Measurements from ENCODE around the gene CALN1. TPM values are rescaled to one million over a fixed set of nuclear protein-coding genes. Genes with fewer than 3 reads are reported as not detected.

Gene CALN1
- total RNA-seq, 1 donor from 2014 or later: 1.9 TPM

DNA sequence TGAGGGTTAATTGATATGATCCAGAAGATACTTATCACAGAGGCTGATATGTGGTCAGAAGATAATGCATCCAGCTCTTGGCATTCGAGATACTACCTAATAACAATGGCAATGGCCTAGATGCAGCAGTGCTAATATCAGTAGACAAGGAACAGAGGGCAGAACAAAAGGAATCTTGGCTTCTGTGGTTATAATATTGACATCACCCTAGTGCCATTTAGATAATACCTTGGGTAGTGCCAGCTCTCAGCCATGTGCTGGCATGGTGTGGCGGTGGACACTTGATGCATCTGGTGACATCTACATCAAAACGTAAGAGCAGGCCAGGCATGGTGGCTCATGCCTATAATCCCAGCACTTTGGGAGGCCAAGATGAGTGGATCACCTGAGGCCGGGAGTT is 101.8 kb downstream of the CALN1 start:
- H3K27me3 Mint-ChIP-seq: peaks cover 20% of the 10 kb centered on the region
- no peaks in the 10 kb centered on the region for H3K4me1 Mint-ChIP-seq (ENCODE audit: unreplicated experiment)
- DNase-seq (ENCODE audit: extremely low spot score, unreplicated experiment): no peak
- no peaks in the 10 kb centered on the region for H3K9me3 Mint-ChIP-seq
- H3K36me3 Mint-ChIP-seq: no peaks in the 10 kb centered on the region
- H3K4me3 Mint-ChIP-seq: no peak overlapping the region
- TF ChIP-seq, protein P1, sequence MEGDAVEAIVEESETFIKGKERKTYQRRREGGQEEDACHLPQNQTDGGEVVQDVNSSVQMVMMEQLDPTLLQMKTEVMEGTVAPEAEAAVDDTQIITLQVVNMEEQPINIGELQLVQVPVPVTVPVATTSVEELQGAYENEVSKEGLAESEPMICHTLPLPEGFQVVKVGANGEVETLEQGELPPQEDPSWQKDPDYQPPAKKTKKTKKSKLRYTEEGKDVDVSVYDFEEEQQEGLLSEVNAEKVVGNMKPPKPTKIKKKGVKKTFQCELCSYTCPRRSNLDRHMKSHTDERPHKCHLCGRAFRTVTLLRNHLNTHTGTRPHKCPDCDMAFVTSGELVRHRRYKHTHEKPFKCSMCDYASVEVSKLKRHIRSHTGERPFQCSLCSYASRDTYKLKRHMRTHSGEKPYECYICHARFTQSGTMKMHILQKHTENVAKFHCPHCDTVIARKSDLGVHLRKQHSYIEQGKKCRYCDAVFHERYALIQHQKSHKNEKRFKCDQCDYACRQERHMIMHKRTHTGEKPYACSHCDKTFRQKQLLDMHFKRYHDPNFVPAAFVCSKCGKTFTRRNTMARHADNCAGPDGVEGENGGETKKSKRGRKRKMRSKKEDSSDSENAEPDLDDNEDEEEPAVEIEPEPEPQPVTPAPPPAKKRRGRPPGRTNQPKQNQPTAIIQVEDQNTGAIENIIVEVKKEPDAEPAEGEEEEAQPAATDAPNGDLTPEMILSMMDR (conservative IDR thresholded peaks at IDR 0.05): no peak
- H3K27ac Mint-ChIP-seq: no peak overlapping the region

DNA sequence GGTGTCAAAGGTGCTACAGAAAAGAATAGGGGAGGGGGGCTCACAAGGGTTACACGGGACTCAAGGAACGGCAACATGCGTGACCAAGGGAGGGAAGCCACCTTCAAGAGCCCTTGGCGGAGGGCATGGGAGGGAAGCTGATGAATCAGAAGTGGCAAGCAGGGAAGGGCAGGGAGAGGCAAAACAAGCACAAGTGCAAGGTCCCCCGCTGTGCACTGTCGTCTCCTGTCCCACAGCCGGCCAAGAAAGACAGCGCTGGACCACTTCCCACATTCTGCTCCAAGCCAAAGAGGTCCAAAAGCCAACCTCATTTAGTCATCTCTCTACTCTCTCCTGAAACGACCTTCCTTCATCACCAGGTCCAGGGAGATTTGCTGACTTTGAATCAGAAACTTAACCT is 102.7 kb downstream of the CALN1 start:
- Mint-ChIP-seq H3K9me3 (no peaks in the 10 kb centered on the region), H3K4me3 (no peak overlapping the region), H3K4me1 (ENCODE audit: unreplicated experiment) (no peaks in the 10 kb centered on the region), H3K36me3 (no peaks in the 10 kb centered on the region), H3K27me3 (peaks cover 20% of the 10 kb centered on the region), H3K27ac (no peak overlapping the region)
- TF ChIP-seq, protein P1 (conservative IDR thresholded peaks at IDR 0.05): no peak
- no peak for DNase-seq (ENCODE audit: extremely low spot score, unreplicated experiment)

DNA sequence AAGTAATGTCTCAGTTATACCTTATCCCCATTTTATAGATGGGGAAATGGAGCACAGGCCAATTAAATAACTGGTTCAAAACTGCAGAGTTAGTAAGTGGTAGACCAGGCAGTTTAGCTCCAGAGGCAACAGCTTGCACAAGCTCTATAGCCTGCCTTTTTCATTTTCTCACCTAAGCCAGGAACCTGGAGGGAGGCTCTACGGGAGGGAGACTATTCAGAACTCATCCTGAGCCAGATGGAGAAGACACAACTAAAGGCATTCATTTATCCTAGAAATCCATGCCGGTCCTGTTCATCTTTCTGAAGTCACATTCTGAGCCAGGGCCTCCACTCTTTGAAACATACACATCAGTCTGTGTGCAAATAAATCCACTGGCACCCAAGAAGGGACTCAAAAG is 103.2 kb downstream of the CALN1 start:
- H3K9me3 Mint-ChIP-seq: no peaks in the 10 kb centered on the region
- no peak overlapping the region for H3K4me3 Mint-ChIP-seq
- TF ChIP-seq, protein P1 (conservative IDR thresholded peaks at IDR 0.05): no peak
- no peak overlapping the region for H3K27ac Mint-ChIP-seq
- no peak for DNase-seq (ENCODE audit: extremely low spot score, unreplicated experiment)
- peaks cover 20% of the 10 kb centered on the region for H3K27me3 Mint-ChIP-seq
- H3K4me1 Mint-ChIP-seq (ENCODE audit: unreplicated experiment): no peaks in the 10 kb centered on the region
- no peaks in the 10 kb centered on the region for H3K36me3 Mint-ChIP-seq

DNA sequence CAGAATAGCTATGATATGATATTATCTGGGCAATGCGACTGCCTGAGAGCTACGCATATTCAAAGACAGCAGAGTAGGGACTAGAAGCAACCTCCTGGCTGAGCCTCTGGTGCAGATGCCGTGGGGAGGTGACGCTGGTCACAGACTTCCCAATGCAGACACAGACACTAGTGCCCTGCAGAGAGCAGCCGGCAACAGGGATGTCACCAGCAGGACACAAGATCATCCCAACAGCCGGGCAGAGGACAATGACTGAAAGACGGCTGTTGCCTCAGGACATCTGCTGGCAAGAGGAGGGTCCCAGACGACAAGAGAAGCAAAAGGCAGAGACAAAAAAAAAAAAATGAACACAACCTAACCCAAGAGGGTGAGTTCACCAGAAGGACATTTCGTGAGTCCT is 104.6 kb downstream of the CALN1 start:
- H3K9me3 Mint-ChIP-seq: no peaks in the 10 kb centered on the region
- H3K4me1 Mint-ChIP-seq (ENCODE audit: unreplicated experiment): no peaks in the 10 kb centered on the region
- H3K27ac Mint-ChIP-seq: no peak overlapping the region
- no peak overlapping the region for H3K4me3 Mint-ChIP-seq
- no peak for DNase-seq (ENCODE audit: extremely low spot score, unreplicated experiment)
- H3K27me3 Mint-ChIP-seq: peaks cover 20% of the 10 kb centered on the region
- TF ChIP-seq, protein P1 (conservative IDR thresholded peaks at IDR 0.05): no peak
- no peaks in the 10 kb centered on the region for H3K36me3 Mint-ChIP-seq

DNA sequence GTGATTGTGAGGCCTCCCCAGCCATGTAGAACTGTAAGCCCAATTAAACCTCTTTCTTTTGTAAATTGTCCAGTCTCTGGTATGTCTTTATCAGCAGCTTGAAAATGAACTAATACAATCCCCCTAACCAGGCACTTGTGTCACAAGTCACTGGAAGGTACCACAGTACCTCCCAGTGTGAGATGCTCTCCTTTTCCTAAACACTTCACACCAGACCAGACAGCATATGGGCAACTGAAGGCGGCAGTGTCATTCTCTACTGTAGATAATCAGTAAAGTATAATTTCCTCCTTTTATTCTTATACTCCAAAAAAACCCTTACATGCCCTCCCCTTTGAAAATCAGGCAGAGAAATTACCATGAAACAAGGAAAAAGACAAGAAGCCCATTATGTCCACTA is 113.2 kb downstream of the CALN1 start:
- TF ChIP-seq, protein P1 (conservative IDR thresholded peaks at IDR 0.05): no peak
- Mint-ChIP-seq H3K4me3 (no peak overlapping the region), H3K36me3 (no peaks in the 10 kb centered on the region), H3K9me3 (no peaks in the 10 kb centered on the region), H3K27ac (no peak overlapping the region), H3K27me3 (no peaks in the 10 kb centered on the region), H3K4me1 (ENCODE audit: unreplicated experiment) (no peaks in the 10 kb centered on the region)
- no peak for DNase-seq (ENCODE audit: extremely low spot score, unreplicated experiment)

DNA sequence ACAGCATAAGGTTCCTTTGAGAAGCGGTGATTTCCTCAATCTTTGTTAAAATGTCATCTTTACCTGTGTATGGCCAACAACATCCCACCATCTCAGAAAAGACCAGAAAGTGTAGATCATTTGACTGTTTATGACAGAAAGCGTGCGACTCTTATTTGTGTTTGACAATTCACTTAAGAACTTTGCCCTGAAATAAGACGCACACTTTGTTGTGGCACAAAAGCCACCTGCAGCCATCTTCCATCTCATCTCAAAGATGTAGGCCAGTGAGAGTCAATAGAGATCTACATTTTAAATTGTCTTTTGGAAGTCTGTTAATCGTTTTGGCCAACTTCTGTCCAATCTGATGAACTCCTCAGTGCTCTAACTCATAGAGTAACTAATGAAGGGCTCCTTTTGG is 114.0 kb downstream of the CALN1 start:
- TF ChIP-seq, protein P1 (conservative IDR thresholded peaks at IDR 0.05): no peak
- Mint-ChIP-seq H3K4me3 (no peak overlapping the region), H3K27me3 (no peaks in the 10 kb centered on the region), H3K4me1 (ENCODE audit: unreplicated experiment) (no peaks in the 10 kb centered on the region), H3K36me3 (no peaks in the 10 kb centered on the region), H3K9me3 (no peaks in the 10 kb centered on the region), H3K27ac (no peak overlapping the region)
- no peak for DNase-seq (ENCODE audit: extremely low spot score, unreplicated experiment)

All from type B pancreatic cell (in vitro differentiated cells).